K562 (cell line): Measurements from ENCODE around the gene SCARF2. TPM values are rescaled to one million over a fixed set of nuclear protein-coding genes. Genes with fewer than 3 reads are reported as not detected.
A peak's percentile ranks its signal among the peaks of the same experiment; 100 is the strongest.

Source experiments
- ATAC-seq: fragments of 200-7000 bp; cut with Tn5 transposase; 3 replicates; pipeline ENCODE4 v1.9.1; 2020; ENCODE audit warnings: moderate library complexity
- BruUV-seq: library from RNA; stranded (reverse); fragments of 400-500 nt; replicated peaks from 2 replicates; lab custom pipeline; 2021; lab: Mats Ljungman, UMichigan
- CTCF ChIA-PET: fragments of 300-600 bp; formaldehyde crosslinking; extraction: SDS; loops from one replicate; lab custom pipeline; 2021; ENCODE audit warnings: low intra/inter-chr PET ratio; lab: Yijun Ruan, JAX
- POLR2A ChIA-PET: fragments of 300-600, 350-650 bp; sonication (Branson Sonifier 250); formaldehyde crosslinking; extraction: SDS; loops from one replicate; lab custom pipeline; 2021; ENCODE audit warnings: antibody characterized with exemption, inconsistent platforms; lab: Yijun Ruan, JAX
- DNase-seq, 4 experiments: peaks; one replicate each; pipeline versions ENCODE4 v3.0.0 to v3.0.0-alpha.2; 2011 to 2018; ENCODE audit warnings: low spot score in 3 of 4, mixed read lengths in 3 of 4; ENCODE audit errors: extremely low read depth in 1 of 4
- FAIRE-seq: peaks from 2 replicates; lab custom pipeline; 2011; peaks lifted over from hg19 to GRCh38; lab: Jason Lieb, UNC
- H2AFZ ChIP-seq: 2 replicates; pipeline ENCODE4 v1.6.0; 2011; ENCODE audit warnings: low read depth, low read length, control low read depth, inconsistent platforms
- H3K27ac ChIP-seq: fragments of 200-600 bp; 3 replicates; pipeline ENCODE4 v1.8.0; 2011; ENCODE audit warnings: low read depth, mild to moderate bottlenecking, control low read depth, inconsistent platforms, low read length, moderate library complexity, mixed read lengths; ENCODE audit errors: extremely low read depth
- H3K27me3 ChIP-seq, 2 experiments: fragments of 300-600 bp in 1 of 2; 2 replicates in 1 of 2; 3 replicates in 1 of 2; pipeline versions ENCODE4 v1.6.0 to v1.8.0; 2011; ENCODE audit warnings: inconsistent platforms in 2 of 2, low read length in 2 of 2, mild to moderate bottlenecking in 1 of 2, mixed read lengths in 1 of 2, moderate library complexity in 1 of 2; ENCODE audit not compliant: control insufficient read depth in 2 of 2, insufficient read depth in 2 of 2
- H3K36me3 ChIP-seq: fragments of 300-600 bp; 3 replicates; pipeline ENCODE4 v1.8.0; 2011; ENCODE audit warnings: mild to moderate bottlenecking, low read length, inconsistent platforms; ENCODE audit not compliant: control insufficient read depth, insufficient read depth
- H3K4me1 ChIP-seq, 2 experiments: fragments of 200-600 bp in 1 of 2; replicated peaks in 1 of 2; 2 replicates in 1 of 2; 3 replicates in 1 of 2; pipeline versions ENCODE4 v1.5.1 to v1.8.0; 2011; ENCODE audit warnings: inconsistent platforms in 2 of 2, low read length in 2 of 2, mild to moderate bottlenecking in 1 of 2, mixed read lengths in 1 of 2, moderate library complexity in 1 of 2; ENCODE audit not compliant: control insufficient read depth in 2 of 2, insufficient read depth in 2 of 2
- H3K4me2 ChIP-seq: 2 replicates; pipeline ENCODE4 v1.6.1; 2011; ENCODE audit warnings: low read length, control low read depth, inconsistent platforms, mixed read lengths; ENCODE audit not compliant: insufficient read depth
- H3K4me3 ChIP-seq: fragments of 200-600 bp; sonication (generic), shearing (Covaris generic); 2 replicates; pipeline ENCODE4 v1.5.1; 2016; ENCODE audit warnings: control low read depth, inconsistent platforms
- H3K79me2 ChIP-seq: fragments of 200-600 bp; 3 replicates; pipeline ENCODE4 v1.8.0; 2011; ENCODE audit warnings: low read length, inconsistent platforms; ENCODE audit not compliant: control insufficient read depth, insufficient read depth
- H3K9ac ChIP-seq, 2 experiments: 2 replicates each; pipeline versions ENCODE4 v1.6.0 to v1.6.1; 2011; ENCODE audit warnings: low read depth in 2 of 2, low read length in 2 of 2, control low read depth in 1 of 2, inconsistent platforms in 1 of 2, mild to moderate bottlenecking in 1 of 2, mixed read lengths in 1 of 2; ENCODE audit not compliant: insufficient read depth in 1 of 2
- H3K9me1 ChIP-seq: one replicate; pipeline ENCODE4 v1.6.0; 2011; ENCODE audit warnings: inconsistent platforms, mild to moderate bottlenecking, low read length, moderate library complexity; ENCODE audit not compliant: control insufficient read depth, insufficient read depth
- H3K9me3 ChIP-seq: replicated peaks from 2 replicates; pipeline ENCODE4 v1.5.1; 2011; ENCODE audit warnings: low read depth, low read length, inconsistent platforms; ENCODE audit not compliant: control insufficient read depth, insufficient read depth
- H4K20me1 ChIP-seq: replicated peaks from 2 replicates; pipeline ENCODE4 v1.6.1; 2011; ENCODE audit warnings: low read length, inconsistent platforms, mixed read lengths; ENCODE audit not compliant: control insufficient read depth, insufficient read depth
- CBFA2T2 ChIP-seq: fragments of 450-650 bp; conservative IDR thresholded peaks from 2 replicates; pipeline ENCODE4 v1.6.1; 2017; ENCODE audit warnings: mild to moderate bottlenecking
- CEBPG ChIP-seq, 3 experiments: fragments of 200-800 bp in 1 of 3; sonication (Bioruptor generic) in 1 of 3; sonication (generic) in 1 of 3; formaldehyde crosslinking in 1 of 3; IDR thresholded peaks in 2 of 3; conservative IDR thresholded peaks in 1 of 3; 2 replicates each; pipeline versions ENCODE4 v1.6.1 to v1.8.0; 2016 to 2022; ENCODE audit warnings: missing compliant biosample characterization in 2 of 3, missing genetic modification characterization in 2 of 3, mild to moderate bottlenecking in 1 of 3, missing genetic modification reagents in 1 of 3
- CTCF ChIP-seq, 3 experiments: IDR thresholded peaks in 2 of 3; conservative IDR thresholded peaks in 1 of 3; 2 replicates each; pipeline ENCODE4 v1.5.1; 2011 to 2012; ENCODE audit warnings: low read length in 3 of 3, mild to moderate bottlenecking in 3 of 3, control low read depth in 2 of 3, improper control_type of control experiment in 1 of 3, inconsistent platforms in 1 of 3, low read depth in 1 of 3, mixed read lengths in 1 of 3, moderate library complexity in 1 of 3; ENCODE audit not compliant: insufficient read depth in 2 of 3
- DACH1 ChIP-seq: fragments of 450-650 bp; IDR thresholded peaks from 2 replicates; pipeline ENCODE4 v1.6.1; 2018; ENCODE audit not compliant: partially characterized antibody
- HOXB6 ChIP-seq: fragments of 250-450 bp; sonication (Bioruptor Pico); IDR thresholded peaks from 2 replicates; pipeline ENCODE4 v1.5.1; 2022; ENCODE audit warnings: mild to moderate bottlenecking, borderline replicate concordance
- ID3 ChIP-seq, 2 experiments: fragments of 250-450 bp in 1 of 2; fragments of 450-650 bp in 1 of 2; sonication (Bioruptor Pico) in 1 of 2; IDR thresholded peaks; 2 replicates each; pipeline versions ENCODE4 v1.6.1 to v1.8.0; 2016 to 2021; ENCODE audit warnings: mild to moderate bottlenecking in 2 of 2, moderate library complexity in 2 of 2, missing compliant biosample characterization in 1 of 2, missing genetic modification characterization in 1 of 2
- ILF3 ChIP-seq: fragments of 450-650 bp; IDR thresholded peaks from 2 replicates; pipeline ENCODE4 v1.6.1; 2018; ENCODE audit warnings: antibody characterized with exemption, mild to moderate bottlenecking, moderate library complexity, borderline replicate concordance
- MED1 ChIP-seq: sonication (generic); formaldehyde crosslinking; IDR thresholded peaks from 2 replicates; pipeline ENCODE4 v1.8.1; 2023; ENCODE audit warnings: missing genetic modification reagents, borderline replicate concordance
- NR4A1 ChIP-seq, 2 experiments: fragments of 250-450 bp in 1 of 2; fragments of 450-650 bp in 1 of 2; sonication (Bioruptor Pico) in 1 of 2; IDR thresholded peaks; 2 replicates each; pipeline versions ENCODE4 v1.4.0 to v1.6.1; 2016 to 2020; ENCODE audit warnings: mild to moderate bottlenecking in 2 of 2, missing compliant biosample characterization in 1 of 2, missing genetic modification characterization in 1 of 2, moderate library complexity in 1 of 2
- OTX1 ChIP-seq: fragments of 450-650 bp; formaldehyde crosslinking; IDR thresholded peaks from 2 replicates; pipeline ENCODE4 v1.4.0; 2022; ENCODE audit warnings: mild to moderate bottlenecking
- POLR2B ChIP-seq: fragments of 450-650 bp; IDR thresholded peaks from 2 replicates; pipeline ENCODE4 v1.6.1; 2018; ENCODE audit warnings: low read depth; ENCODE audit not compliant: partially characterized antibody
- POLR2H ChIP-seq: IDR thresholded peaks from 2 replicates; pipeline ENCODE4 v1.6.1; 2016; ENCODE audit warnings: missing genetic modification characterization, low read depth, mild to moderate bottlenecking, control low read depth, missing compliant biosample characterization, moderate library complexity
- RBBP5 ChIP-seq: fragments of 200-600 bp; sonication (generic); IDR thresholded peaks from 2 replicates; pipeline ENCODE4 v1.6.1; 2012; ENCODE audit warnings: borderline replicate concordance, mild to moderate bottlenecking, low read length, control low read depth, inconsistent platforms; ENCODE audit not compliant: insufficient read depth, poor library complexity, severe bottlenecking
- SREBF1 ChIP-seq: fragments of 150-350 bp; IDR thresholded peaks from 2 replicates; pipeline ENCODE4 v1.6.1; 2014; ENCODE audit warnings: antibody characterized with exemption, low read depth, low read length, borderline replicate concordance
- TARDBP ChIP-seq: fragments of 450-650 bp; IDR thresholded peaks from 2 replicates; pipeline ENCODE4 v1.6.1; 2016
- WGBS: fragments of 100-300 bp; shearing (Covaris generic); methylation state at CpG from one replicate; pipeline ENCODE4 v1.1.6; 2016; ENCODE audit warnings: low coverage, mixed read lengths; ENCODE audit not compliant: insufficient coverage; ENCODE audit errors: missing lambda C conversion rate; 5-methylcytosine and 5-hydroxymethylcytosine counted together
- in situ Hi-C: fragments of 300-500 bp; cut with MboI; formaldehyde crosslinking; loops from 4 replicates; pipeline ENCODE4 v1.15.0; 2018; ENCODE audit warnings: inconsistent platforms, mixed read lengths
- intact Hi-C: fragments of 100-400 bp; cut with micrococcal nuclease; formaldehyde crosslinking; loops from 2 replicates; pipeline ENCODE4 v1.14.2; 2022
- polyA plus RNA-seq, 8 experiments: library from polyadenylated mRNA; depleted of rRNA in 4 of 8; stranded (reverse) in 5 of 8; unstranded in 3 of 8; fragments of >200 nt; fragmentation: Nextera tagmentation in 2 of 8; fragmentation: Illumina TruSeq in 1 of 8; extraction: Ambion mirVana in 2 of 8; extraction: Trizol in 1 of 8; gene quantifications; 2 replicates each; pipeline versions ENCODE4 v1.2.1 to v1.2.3, GENCODE V29; 2011 to 2014; ENCODE audit warnings: inconsistent platforms in 1 of 8, missing spikeins in 1 of 8
- total RNA-seq, 7 experiments: library from RNA; depleted of rRNA in 6 of 7; stranded (reverse); fragments of >200 nt in 6 of 7; fragmentation: Illumina TruSeq in 2 of 7; extraction: Trizol in 2 of 7; gene quantifications; 2 replicates each; pipeline versions ENCODE4 v1.2.1 to v1.2.3, GENCODE V29; 2011 to 2021; ENCODE audit warnings: low replicate concordance in 1 of 7

The SCARF2 gene
- total and polyA plus RNA-seq, 9 of the 15 experiments (the other 6 are each of a cell fraction or from before 2014, with no cell fraction given) = 0.06 to 0.32 (median 0.21) TPM; not detected in 5

- no TSS peak for BruUV-seq
- TF ChIP-seq TARDBP = no peak
- peak; percentile 16 to 27 (median 23); a peak in 1 of 6 replicates for TF ChIP-seq CTCF (IDR thresholded peaks at IDR 0.05 in 2 of 3, conservative IDR thresholded peaks at IDR 0.05 in 1 of 3; ENCODE audit: insufficient read depth in 2 of 3, low read depth in 1 of 3, low read length in 3 of 3)
- peak; percentile 21; the same call in 1 of the 2 replicates for TF ChIP-seq OTX1
- TF ChIP-seq NR4A1 (CRISPR knock-in tag; IDR thresholded peaks at IDR 0.05) = no peak
- no peak for TF ChIP-seq NR4A1 (tag; IDR thresholded peaks at IDR 0.05)
- TF ChIP-seq CEBPG (CRISPR knock-in tag; IDR thresholded peaks at IDR 0.05) = 0 out of 2 replicates have a peak, but pooled peaks have one; percentile 10
- no peak for TF ChIP-seq CEBPG (tag; conservative IDR thresholded peaks at IDR 0.05 in 1 of 2, IDR thresholded peaks at IDR 0.05 in 1 of 2)
- TF ChIP-seq POLR2B = peak; percentile 27
- 0 out of 2 replicates have a peak, but pooled peaks have one; percentile 20 for TF ChIP-seq CBFA2T2
- TF ChIP-seq DACH1 = no peak
- no peak for TF ChIP-seq ID3 (CRISPR knock-in tag; IDR thresholded peaks at IDR 0.05)
- TF ChIP-seq ID3 (tag; IDR thresholded peaks at IDR 0.05) = 0 out of 2 replicates have a peak, but pooled peaks have one; percentile 54
- no peak for TF ChIP-seq HOXB6 (CRISPR knock-in tag)
- 0 out of 2 replicates have a peak, but pooled peaks have one; percentile 65 for TF ChIP-seq MED1 (CRISPR knock-in tag)
- TF ChIP-seq SREBF1 = no peak
- TF ChIP-seq POLR2H (tag) = no peak
- peak; percentile 21 for TF ChIP-seq RBBP5
- no peak for TF ChIP-seq ILF3
These were observed 35.2 kb upstream of the SCARF2 start for GRCh38 chr22:20472629-20473442.

More at GRCh38 chr22:20472629-20473442, 35.2 kb upstream of the SCARF2 start:
- H3K9me3 ChIP-seq = no peaks in the 10 kb centered on the region
- WGBS = 38% methylated on average over 11 of the region's 11 CpGs
- H3K4me3 ChIP-seq = no peak overlapping the region
- no peaks in the 10 kb centered on the region for H3K27me3 ChIP-seq
- H3K4me2 ChIP-seq = no peak overlapping the region
- DNase-seq = peak in 2 of 4 experiments; percentile 46 to 59
- peak overlapping the region in 1 of 2 experiments; percentile 9; a peak in 1 of 4 replicates for H3K9ac ChIP-seq
- intact Hi-C loops (no loop called here), in situ Hi-C loops (no loop called here)
- ChIA-PET POLR2A (interaction anchor here (0.6 to 5.6 kb wide), 10 partner anchors 10 to 83 kb away, joined by 3 to 46 read pairs (median 5); no protein-coding TSS in a partner anchor), CTCF (no interaction called here)
- FAIRE-seq = no peak
- no peaks in the 10 kb centered on the region for H3K9me1 ChIP-seq
- ATAC-seq = peak; percentile 62
- H3K4me1 ChIP-seq = peaks cover 12 to 13% of the 10 kb centered on the region in 2 experiments; a peak in 4 of 5 replicates
- no peak overlapping the region for H3K27ac ChIP-seq
- H3K36me3 ChIP-seq = peaks cover 3% of the 10 kb centered on the region; the same call in 1 of the 3 replicates
- H4K20me1 ChIP-seq = peaks cover 16% of the 10 kb centered on the region
- H3K79me2 ChIP-seq = no peaks in the 10 kb centered on the region
- no peak overlapping the region for H2AFZ ChIP-seq
